AG04449 (cell line): ENCODE results near the gene CIDEA.

Experiments used
- CTCF ChIA-PET: fragments of 350-600 bp; formaldehyde crosslinking; extraction: SDS; loops from one replicate; lab custom pipeline; 2021; ENCODE audit warnings: antibody characterized with exemption; lab: Yijun Ruan, JAX
- POLR2A ChIA-PET: fragments of 400-600, 350-600 bp; formaldehyde crosslinking; extraction: SDS; loops from one replicate; lab custom pipeline; 2020; ENCODE audit warnings: antibody characterized with exemption, inconsistent platforms; lab: Yijun Ruan, JAX
- DNase-seq: peaks from one replicate; pipeline ENCODE4 v3.0.0-alpha.2; 2010; ENCODE audit warnings: low read depth, low spot score
- H3K4me3 ChIP-seq: 2 replicates; pipeline ENCODE4 v1.5.1; 2011; ENCODE audit warnings: low read depth, mild to moderate bottlenecking, control low read depth, low read length
- TF ChIP-seq, protein P1 (sequence below): IDR thresholded peaks from one replicate; pipeline ENCODE4 v1.5.1; 2011; ENCODE audit warnings: mild to moderate bottlenecking, moderate library complexity, low read length, control low read depth, inconsistent platforms; ENCODE audit not compliant: insufficient read depth; ENCODE audit errors: missing control alignments

CIDEA gene

DNA sequence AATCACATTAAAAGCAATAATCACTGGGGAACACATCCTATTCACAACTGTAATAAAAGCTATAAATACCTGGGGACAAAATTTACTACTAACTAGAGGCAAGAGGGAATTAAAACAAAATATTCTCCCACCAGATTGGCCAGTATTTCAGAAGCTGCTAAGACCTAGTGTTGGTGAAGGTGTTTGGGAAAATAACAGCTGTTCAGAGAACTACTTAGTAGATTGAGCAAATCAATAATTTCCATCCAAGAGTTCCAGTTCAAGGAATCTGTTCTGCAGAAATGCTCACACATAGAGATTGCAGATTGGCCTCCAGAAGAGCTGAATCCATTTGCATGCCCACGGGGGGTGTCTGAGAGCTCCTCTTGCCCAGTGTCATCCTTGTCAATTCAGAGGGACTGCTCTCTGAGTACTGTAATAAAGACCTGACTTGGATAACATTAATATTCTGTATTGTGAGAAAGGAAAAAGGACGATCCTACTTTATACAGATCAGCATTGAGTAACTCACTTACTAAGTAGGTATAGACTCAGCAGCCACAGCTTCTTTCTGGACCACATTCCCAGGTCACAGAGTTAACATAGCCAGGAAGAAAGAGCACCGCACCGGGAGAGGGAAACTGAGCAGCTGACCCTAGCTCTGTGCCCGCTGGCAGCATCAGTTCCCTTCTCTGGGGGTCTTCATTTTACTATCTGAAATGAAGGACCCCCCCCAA lies 59.5 kb downstream of the CIDEA start:
- POLR2A ChIA-PET, result interaction anchor here (0.5 kb wide), 1 partner anchor 358 kb away, joined by 3 read pairs; no protein-coding TSS in a partner anchor
- H3K4me3 ChIP-seq, result no peak overlapping the region
- CTCF ChIA-PET, result interaction anchor here (0.9 to 8.8 kb wide), 5 partner anchors 10 to 42 kb away, joined by 4 to 79 read pairs (median 11); no protein-coding TSS in a partner anchor
- TF ChIP-seq, protein P1, sequence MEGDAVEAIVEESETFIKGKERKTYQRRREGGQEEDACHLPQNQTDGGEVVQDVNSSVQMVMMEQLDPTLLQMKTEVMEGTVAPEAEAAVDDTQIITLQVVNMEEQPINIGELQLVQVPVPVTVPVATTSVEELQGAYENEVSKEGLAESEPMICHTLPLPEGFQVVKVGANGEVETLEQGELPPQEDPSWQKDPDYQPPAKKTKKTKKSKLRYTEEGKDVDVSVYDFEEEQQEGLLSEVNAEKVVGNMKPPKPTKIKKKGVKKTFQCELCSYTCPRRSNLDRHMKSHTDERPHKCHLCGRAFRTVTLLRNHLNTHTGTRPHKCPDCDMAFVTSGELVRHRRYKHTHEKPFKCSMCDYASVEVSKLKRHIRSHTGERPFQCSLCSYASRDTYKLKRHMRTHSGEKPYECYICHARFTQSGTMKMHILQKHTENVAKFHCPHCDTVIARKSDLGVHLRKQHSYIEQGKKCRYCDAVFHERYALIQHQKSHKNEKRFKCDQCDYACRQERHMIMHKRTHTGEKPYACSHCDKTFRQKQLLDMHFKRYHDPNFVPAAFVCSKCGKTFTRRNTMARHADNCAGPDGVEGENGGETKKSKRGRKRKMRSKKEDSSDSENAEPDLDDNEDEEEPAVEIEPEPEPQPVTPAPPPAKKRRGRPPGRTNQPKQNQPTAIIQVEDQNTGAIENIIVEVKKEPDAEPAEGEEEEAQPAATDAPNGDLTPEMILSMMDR, result no peak
- DNase-seq, result no peak

DNA sequence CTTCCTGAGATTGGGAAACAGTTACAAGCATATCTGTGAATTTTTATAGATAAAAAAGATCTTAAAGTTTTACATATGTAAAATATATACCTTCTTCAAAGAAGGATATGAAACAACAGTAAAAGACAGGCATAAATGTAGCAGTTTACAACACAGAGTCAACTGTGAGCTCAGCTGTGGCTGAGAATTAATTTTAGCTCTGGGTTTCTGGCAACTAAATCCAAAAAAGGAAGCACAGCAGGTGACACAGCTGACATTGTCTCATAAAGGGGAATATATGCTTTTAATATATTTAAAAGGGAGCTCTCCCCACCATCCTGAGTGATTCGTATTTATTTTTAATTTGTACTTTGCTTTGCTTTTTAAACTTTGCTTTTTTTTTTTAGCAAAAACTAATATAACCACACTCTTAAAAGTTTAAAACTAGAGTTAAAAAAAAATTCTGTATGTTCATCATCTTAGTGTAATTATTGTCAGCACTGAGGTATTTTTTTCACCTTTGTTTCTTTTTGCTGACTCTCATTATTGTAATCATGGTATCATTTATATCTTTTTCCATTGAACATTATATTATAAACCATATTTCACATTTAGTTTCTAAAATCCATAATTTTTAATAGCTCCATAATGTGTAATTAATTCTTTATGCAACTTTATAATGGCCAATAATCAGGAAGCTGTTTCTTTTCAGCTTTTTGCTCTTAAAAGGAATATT lies 60.6 kb downstream of the CIDEA start:
- DNase-seq, result no peak
- CTCF ChIA-PET, result interaction anchor here (1.0 to 8.8 kb wide), 5 partner anchors 9 to 62 kb away, joined by 3 to 79 read pairs (median 11); partner anchors contain the start of gene AFG3L2
- H3K4me3 ChIP-seq, result no peak overlapping the region
- TF ChIP-seq, protein P1, result no peak
- POLR2A ChIA-PET, result interaction anchor here (0.8 to 2.0 kb wide), 3 partner anchors 32 to 63 kb away, joined by 3 to 8 read pairs (median 3); no protein-coding TSS in a partner anchor

DNA sequence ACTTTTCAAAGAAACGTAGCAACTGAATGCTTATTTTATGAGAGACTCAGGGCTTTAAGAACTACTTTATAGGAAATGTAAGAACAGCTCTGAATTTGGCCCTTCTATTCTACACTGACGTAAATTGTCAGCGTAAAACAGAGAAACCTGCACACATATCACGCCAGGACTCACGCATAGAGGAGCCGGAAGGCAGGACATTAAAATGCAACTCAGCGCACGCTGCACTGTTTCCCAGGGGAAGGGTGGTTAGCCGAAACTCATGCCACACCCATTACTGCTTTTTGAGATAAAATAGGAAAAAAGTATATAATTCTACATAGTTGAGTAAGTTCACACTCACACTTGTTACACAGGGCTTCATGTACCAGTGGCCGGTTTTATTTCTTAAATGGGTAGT lies 61.3 kb downstream of the CIDEA start:
- TF ChIP-seq, protein P1, result no peak
- no peak overlapping the region for H3K4me3 ChIP-seq
- CTCF ChIA-PET, result interaction anchor here (1.0 to 8.8 kb wide), 4 partner anchors 12 to 62 kb away, joined by 3 to 79 read pairs (median 16); partner anchors contain the start of gene AFG3L2
- no peak for DNase-seq
- POLR2A ChIA-PET, result interaction anchor here (2.0 kb wide), 1 partner anchor 36 kb away, joined by 8 read pairs; no protein-coding TSS in a partner anchor

DNA sequence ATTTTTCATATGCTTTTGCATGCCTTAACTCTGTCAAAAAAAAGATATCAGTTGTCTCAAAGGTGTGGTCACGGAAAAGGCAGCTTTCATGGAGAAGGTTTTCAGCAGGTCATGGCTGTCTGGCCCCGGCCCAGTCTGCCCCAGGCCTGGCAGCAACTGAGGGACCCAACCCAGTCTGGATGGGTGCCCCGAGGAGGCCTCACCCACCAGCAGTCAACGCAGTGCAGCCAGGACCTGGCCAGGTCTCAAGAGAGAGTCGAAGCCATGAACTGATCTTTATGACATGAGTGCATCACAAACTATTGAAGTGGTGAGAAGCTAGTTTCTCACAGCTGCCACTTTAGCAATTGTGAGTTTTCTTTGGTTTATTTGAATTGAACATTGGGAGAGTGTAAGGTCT lies 61.8 kb downstream of the CIDEA start:
- TF ChIP-seq, protein P1, result no peak
- CTCF ChIA-PET, result interaction anchor here (0.8 to 8.8 kb wide), 3 partner anchors 12 to 44 kb away, joined by 3 to 79 read pairs (median 29); no protein-coding TSS in a partner anchor
- POLR2A ChIA-PET, result interaction anchor here (2.0 kb wide), 1 partner anchor 37 kb away, joined by 8 read pairs; no protein-coding TSS in a partner anchor
- no peak for DNase-seq
- no peak overlapping the region for H3K4me3 ChIP-seq

DNA sequence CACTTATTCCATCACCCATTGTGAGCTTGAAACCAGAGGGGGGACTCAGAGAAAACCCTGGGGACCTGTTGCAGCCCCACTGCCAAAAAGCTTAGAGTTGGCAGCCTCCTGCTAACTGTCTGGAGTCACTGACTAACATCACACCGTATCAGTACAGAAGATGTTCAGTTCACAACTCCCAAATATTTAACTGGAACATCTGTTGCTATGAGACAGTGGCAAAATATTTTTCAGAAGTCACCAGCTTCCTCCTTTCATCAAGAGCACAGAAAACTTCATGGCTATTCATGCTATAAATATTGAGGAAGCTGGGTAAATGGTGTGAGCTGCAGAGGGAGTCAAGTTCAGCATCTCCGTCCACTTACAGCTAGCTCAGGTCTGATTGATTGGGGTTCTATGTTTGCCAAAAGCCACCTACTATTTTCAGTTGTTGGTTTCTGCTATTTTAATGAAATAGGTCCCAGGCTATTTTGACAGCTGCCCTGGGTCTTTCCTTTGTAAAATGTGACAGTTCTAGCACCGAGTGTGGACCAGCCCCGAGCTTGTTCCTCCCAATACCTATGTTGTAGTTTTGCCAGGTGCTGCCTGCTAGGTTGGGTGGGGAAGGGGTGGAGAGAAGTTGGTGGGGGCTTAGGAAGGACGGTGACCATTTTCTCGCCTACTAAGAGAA lies 63.6 kb downstream of the CIDEA start:
- ChIA-PET POLR2A (interaction anchor here (0.6 to 4.4 kb wide), 6 partner anchors 9 to 36 kb away, joined by 3 to 32 read pairs (median 4); partner anchors contain the start of gene TUBB6), CTCF (interaction anchor here (0.6 to 4.8 kb wide), 8 partner anchors 10 to 341 kb away, joined by 3 to 36 read pairs (median 4); partner anchors contain the start of gene TUBB6)
- no peak overlapping the region for H3K4me3 ChIP-seq
- DNase-seq, result no peak
- TF ChIP-seq, protein P1, result no peak
